Hematopoietic multipotent progenitor cell treated with erythropoietin and hydrocortisone succinate and interleukin-3 and kit ligand, for 8 days (in vitro differentiated cells): ENCODE measurements around the gene ATP2B2.

Experiments used
- DNase-seq: peaks from one replicate; pipeline ENCODE4 v3.0.0-alpha.2; 2015

ATP2B2 gene

DNA sequence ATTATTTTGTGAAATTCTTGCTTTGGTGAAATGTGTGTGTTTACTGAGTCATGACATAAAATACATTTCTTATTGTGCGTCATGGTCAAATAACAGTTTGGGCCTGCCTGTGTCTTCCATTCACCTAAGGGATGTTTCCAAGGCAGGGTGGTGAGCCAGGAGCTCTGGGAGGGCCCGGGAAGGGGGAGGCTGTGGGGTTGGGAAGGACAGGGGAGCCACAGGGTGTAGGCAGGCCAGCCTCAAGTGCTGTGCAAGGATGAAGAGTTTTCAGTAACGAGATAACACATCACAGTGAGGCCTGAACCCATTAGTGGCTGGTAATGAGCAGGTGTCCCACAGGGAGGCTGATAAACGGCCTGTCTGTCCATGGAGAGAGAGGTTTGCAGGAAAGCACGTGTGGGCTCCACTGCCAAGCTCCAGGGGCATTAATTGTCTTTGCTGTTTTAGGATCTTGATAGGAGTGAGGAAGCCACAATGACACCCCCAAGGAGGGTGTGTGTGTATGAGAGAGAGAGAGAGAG is 148.9 kb downstream of the ATP2B2 start:
- DNase-seq = peak; percentile 48

DNA sequence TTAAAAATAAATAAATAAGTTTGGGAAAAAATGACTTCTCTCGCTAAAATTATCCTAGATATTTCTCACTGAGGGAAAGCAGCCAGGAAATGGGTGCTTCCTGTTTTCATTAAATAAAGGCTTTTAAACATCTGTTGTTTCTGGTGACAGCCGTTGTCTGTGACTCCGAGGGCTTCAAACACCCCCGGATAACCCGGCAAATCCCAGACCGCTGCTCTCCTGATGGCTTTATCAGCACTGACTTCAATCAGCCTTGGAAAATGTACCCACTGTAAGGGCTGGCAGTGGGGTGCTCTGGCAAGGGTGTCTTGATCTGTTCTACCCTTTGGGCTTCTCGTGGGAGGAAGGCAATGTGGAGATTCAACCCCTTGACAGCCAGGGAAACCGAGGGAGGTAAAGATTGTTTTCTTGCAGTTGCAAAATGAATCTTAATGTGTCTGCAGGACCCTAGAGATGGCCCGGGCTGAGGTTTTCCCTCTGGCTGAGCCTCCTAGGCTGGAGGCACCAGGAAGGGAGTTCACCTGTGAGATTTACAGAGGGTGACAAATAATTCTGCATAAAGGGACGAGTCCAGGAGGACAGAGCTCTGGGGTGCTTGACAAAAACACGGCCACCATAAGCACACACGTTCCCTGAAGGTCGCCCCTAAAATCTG is 150.9 kb downstream of the ATP2B2 start:
- DNase-seq = no peak

DNA sequence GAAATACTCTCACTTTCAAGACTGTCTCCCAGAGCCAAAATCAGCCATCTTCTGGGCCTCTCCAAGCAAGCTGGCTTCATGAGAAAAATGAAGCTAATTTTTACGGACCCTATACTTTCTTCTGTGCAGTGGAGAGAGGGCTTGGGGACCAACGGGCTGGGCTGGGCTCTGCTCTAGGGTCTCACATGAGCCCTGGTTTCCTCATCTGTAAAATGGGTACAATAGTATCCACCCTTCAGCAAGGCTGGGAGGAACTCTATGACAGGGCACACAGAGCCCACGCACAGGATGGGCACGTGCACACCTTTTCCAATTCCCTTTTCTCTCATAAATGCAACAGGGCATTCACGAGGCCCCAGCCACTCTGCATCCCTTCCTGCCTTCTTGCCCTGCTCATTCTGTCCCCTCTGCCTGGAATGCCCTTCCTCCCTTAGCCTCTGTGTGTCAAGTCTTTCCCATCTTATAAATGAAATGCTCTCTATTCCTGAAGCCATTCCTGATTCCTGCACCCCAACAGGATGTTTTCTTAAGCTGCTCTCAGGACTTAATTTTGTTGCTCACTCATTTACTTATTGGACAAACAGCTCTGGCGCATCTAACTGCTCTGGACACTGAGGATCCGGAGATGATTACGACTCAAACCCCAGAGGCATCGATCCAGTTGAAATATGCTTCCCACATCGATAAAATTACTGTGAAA is 151.6 kb downstream of the ATP2B2 start:
- DNase-seq = no peak

DNA sequence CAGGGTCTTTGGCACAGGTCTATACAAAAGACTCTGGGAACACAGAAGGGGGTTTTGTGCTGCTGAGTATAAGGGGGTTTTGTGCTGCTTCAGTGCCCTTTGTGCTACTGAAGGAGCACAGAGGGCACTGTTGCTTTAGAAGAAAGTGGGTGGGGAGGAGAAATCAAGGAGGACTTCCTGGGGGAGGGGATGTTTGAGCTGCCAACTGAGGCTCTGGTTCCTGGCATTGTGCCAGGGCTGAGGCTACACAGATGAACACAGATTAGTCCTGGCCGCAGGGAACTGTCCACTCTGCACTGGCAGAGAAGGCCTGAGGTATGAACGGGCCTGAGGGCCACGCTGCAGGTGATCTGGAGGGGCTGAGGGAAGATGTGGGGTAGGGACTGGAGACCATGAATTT is 152.2 kb downstream of the ATP2B2 start:
- no peak for DNase-seq

DNA sequence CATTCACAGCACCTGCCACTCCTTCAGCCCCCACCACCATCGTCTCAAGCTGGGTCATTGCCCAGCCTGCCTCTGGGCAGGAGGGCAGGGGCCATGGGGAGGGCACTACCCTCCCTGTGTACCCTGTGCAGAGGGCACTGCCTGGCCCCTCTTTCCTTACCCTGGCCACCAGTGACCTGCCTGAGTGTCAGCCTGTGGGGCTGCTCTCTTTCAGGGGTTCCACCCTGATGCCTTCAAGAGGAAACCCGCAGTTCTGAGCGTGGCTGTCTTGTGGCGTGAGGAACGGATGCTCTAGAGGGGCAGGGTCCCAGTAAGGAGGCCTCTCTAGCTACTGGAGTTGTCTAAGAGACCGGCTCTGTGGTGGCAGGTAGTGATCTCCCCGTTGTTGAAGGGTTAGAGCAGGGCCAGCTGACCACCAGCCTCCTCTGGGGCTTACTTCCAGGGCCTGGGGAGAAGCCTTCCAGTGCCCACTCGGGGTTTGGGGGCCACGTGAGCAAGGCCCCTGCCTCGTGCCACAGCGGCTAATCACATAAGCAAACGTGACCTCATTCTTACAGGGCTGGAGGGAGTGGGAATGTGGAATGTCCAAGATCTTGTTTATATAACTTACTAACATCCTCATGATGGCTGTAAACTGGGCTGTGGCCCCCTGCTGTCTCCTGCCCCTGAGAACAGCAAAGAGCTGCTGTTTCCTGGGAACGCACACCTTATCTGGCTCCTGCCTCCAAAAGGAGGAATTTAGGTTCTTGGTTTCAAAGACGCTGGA is 153.1 kb downstream of the ATP2B2 start:
- no peak for DNase-seq

DNA sequence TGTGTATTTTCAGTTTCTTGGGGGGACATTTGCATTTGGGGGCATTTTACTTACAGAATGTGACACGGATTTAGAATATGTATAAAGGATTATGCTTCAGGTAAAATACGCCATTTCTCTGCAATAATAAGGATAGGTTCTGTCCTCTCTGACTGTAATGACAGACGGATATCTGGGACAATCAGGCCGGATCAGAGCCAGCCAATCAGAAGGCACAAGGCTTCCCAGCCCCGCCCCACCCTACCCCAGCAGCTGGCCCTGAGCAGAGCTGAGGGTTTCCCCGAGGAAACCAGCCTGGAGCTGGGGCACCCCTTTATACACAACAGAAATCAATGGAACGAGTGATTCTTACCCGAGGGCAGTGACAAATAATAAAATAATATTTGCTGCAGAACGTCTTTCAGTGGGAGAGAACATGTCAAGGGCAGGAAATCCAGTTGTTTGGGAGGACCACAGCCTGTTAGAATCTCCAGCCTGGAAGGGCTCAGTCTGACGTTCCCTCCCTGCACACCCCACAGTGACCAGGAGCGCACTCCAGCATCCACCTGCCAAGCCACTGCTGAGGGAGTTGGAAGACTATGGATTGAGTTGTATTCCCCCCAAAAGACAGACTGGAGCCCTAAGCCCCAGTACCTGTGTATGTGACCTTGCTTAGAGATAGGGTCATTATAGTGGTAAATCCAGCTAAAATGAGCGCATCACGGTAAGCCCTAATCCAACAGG is 154.2 kb downstream of the ATP2B2 start:
- DNase-seq = no peak

DNA sequence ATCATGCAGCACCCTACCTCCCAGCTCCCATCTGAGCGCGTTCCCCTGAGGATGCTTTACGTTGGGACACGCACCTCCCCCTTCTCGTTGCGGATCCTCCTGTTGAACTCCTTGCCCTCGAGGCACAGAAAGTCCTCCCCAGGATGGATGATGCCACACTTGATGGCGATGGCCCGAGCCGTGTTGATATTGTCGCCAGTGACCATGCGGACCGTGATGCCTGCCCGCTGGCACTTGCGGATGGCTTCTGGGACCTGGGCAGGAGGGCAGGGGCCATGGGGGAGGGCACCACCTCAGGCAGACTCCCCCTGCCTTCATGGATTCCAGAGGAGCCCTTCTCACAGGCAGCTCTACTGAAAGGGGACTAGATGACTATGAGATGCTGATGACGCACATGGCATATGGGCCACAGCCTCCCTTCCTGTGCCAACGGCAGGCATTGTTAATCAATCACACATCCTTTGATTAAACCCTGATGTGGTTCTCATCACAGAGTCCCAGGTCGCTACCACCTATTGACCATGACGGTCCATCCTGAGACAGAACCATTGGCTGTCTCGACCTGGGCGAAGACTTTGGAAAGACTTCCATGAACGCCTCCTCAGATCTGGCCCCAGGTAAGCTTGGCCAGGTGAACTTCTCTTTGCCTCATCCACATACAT is 154.9 kb downstream of the ATP2B2 start:
- no peak for DNase-seq

DNA sequence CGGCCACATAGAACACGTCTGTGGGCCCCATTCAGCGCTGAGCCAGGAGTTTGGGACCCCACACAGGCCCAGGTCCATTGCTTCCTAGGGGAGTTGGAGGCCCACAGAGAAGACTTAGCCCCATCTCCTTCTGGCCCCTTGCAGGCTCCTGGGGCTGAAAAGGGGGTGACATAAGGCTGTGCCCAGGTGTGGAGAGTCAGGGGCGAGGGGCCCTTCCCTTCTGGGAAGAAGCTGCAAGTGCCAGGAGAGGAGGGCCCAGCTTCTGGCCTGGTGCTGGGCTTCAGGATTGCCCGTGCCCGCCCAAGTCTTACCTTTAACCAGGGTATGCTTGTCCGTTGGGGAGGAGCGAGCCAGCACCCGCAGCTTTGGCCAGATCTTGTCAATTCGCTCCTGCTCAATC is 155.6 kb downstream of the ATP2B2 start:
- DNase-seq = no peak

DNA sequence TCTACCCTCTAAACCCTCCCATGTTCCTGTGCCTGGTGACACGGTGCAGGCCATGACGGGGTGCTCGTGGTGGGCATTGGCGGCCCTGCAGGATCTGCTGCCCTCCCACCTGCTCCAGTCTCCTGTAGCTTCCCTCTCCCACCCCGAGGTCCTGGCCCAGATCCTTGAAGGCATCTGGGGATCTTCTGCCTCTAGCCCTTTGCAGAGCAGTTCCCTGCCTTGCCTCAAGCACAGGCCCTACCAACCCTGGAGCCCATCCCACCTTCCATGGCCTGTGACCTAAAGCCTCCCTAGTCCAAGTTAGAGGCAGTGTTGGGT is 157.0 kb downstream of the ATP2B2 start:
- no peak for DNase-seq

DNA sequence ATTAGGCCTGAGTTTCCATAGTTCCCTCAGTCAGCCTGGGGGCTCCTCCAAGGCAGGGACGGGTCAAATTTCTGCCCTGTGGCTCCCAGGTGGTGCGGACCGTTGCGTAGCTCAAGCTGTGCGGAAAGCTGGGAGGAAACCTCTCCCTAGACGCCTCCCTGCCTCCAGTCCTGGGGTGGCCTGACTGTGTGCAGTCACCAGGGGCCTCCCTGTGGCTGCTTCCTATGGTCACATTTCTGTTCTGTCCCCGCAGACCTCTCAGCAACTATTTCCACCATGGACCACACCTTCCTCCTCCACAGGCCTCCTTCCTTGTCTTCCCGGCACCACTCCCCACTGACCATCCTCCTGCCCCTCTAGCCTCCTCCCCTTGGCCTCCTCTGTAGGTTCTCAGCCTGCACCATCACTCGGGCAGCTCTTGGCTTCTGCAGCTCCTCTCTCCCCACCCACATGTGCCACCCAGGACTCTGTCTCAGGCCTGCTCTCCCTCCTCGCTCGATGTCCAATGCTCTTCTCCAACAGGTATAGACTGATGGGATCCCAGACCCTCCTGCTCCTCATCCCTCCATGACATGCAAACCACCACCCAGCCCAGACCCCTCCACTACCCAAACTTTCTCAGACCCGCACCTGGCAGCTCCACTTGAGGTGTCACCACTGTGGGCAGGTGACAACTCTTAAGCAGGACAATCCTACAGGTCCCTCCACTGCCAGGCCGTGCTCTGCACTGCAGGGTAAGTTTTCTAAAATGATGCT is 157.6 kb downstream of the ATP2B2 start:
- DNase-seq = no peak

DNA sequence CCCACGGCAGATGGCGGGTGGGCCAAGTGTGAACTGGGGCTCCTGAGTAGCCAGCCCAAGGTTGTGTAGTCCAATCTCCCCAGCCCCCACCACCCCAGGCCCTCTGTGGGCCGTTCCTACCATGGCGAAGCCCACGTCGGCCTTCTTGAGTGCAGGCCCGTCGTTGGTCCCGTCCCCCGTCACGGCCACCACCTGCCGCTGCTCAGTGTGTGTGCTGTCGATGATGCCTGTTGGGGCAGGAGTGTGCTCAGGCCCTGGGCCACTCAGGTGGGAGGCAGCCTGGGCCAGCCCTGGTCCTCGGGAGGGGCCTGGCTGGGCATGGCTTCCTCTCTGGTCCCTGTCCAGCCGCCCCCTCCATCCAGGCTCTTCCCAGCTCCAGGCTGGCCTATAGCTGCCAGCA is 159.5 kb downstream of the ATP2B2 start:
- no peak for DNase-seq

DNA sequence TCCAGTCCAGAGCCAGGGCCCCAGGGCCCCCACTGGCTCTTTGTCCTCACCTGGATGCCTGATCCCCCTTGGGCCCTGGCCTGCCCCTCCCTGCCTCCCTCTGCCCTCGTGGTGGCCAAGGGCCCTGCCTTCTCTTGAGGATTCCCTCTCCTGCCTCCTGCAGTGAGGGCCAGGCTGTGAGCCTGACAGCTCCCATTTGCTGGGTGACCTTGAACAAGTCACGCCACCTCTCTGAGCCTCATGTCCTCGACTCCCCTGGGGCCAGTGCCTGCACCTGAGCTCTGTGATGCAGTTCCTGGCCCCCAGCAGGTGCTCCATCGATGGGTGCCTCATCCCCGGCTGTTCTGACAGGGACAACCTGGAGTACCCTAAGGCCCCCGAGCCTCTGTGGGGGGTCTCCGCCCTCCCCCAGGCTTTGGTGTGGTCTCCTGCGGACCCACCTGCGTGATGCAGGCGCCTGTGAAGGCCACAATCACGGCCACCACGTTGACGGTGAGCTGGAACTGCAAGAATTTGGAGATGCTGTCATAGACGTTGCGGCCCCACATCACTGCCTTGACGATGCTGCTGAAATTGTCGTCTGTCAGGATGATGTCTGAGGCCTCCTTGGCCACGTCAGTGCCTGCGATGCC is 160.3 kb downstream of the ATP2B2 start:
- DNase-seq = no peak

DNA sequence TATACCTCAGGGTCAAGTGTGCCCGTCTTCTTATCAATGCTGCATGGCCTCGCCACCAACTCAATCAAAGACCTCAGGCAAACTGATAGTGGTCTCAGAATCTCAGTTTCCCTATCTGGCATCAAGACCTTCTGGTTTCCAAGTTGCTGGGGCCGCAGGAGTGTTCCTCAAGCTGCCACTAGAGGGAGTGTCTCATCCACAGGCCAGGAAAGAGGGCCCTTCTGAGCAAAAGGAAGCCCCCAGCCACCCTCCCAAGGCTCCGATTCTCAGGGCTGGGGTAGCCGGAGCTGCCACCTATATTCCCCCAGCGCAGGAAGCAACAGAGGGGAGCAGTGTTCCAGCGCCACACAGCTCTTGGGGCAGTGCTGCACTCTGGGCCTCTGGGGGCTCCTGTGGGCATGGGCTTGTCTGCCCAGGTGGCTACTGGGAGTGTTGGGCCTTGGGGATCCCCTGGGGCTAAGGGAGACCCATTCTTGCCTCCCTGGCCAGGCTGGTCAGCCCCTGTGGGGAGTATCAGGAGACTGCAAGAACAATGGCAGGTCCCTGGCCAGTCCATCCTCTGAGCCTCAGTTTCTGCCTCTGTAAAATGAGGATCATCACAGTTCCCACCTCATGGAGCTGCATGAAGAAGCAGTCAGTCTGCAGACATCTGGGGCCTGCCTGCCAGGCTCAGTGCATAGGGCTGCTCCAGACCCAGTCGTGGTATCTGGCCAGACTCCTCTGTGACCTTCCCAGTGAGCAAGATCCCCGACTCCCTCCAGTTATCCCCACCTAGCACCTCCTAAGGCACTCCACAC is 161.0 kb downstream of the ATP2B2 start:
- peak; percentile 37 for DNase-seq

DNA sequence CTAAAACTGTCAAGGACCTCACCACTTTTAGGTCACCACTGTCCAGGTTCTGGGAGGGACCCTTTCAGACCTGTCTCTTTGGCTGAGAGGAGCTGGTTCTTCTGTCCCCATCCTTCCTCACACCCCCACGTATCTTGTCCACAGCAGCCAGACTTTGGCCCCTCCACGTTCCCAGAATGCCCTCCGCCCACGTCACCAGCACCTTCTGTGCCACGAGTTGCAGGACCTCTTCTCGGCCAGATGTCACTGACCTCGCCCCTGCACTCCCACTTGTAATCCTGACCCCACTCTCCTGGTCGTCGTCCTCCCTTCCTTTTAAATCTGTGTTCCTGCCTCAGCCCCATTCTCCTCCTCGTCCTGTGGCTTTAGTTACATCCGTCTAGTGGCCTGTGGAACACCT is 161.9 kb downstream of the ATP2B2 start:
- no peak for DNase-seq

DNA sequence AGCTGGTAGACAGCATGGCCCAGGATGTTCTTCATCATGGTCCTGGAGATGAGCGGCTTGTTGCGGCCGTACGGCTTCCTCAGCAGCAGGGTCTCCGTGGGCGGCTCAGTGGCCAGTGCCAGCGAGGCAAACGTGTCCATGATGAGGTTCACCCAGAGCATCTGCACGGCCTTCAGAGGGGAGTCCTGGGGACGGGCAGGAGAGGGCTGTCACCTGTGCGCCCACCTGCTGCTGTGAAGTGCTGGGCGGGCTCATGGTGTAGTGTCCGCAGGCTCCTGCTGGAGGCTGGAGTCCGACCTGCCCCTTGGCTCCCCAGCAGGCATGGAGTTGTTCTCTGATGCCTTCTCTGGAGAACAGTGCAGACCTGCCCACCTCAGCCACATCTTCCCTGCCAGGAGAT is 162.6 kb downstream of the ATP2B2 start:
- DNase-seq = no peak

DNA sequence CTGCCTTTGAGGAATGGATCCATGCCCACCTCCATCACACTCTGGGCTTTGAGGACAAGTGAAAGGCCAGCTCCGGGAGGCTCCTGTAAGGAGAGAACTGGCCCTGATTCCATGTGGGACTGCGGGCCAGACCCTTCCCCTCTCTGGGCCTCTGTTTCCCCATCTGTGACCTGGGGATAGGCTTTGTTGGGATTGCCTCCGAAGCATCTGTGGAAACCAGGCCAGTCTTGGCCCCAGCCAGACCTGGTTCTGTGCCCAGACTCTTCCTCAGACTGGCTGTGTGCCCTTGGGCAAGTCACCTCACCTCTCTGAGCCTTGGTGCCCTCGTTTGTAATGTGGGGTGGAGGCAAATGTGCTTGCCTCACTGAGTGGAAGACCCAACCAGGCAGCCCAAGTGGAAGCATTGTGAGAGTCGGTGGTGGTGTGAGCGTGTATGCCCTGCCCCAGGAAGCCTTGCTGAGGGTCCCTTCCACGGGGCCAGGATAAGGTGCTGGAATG is 163.4 kb downstream of the ATP2B2 start:
- DNase-seq = no peak

DNA sequence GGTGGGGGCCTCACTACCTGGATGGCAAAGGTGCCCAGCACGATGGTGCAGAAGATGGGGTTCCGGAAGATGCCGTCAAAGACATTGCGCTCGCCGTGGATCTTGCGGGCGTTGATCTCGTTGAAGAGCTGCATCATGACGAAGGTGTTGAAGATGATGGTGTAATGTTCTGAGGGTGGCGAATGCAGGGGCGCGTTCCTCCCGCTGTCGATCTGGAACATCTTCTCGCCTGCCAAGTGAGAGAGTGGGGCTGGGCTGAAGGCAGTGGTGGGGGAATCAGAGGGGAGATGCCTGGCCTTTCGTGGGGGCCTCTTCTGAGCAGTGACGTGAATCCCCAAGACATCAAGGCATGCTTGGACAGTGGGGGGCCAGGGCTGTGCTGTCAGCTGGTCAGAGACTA is 164.9 kb downstream of the ATP2B2 start:
- no peak for DNase-seq

DNA sequence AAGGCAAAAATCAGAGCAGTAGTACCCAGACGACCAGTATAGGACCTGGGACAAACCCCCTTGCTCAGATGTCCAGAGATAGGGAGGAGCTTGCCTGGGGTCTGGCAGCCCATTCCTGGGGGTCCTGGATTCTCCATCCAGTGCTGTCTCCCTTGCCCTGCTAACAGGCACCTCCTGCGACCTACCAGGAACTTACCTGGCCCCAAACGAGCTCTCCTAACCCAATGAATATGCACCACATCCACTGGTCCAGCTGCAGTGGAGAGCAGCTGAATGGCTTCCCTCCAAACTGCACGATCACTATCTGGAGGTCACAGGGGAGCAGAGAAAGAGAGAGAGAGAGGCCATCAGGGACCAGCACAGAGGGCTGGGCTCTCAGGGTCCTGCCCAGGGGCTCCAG is 165.3 kb downstream of the ATP2B2 start:
- DNase-seq = no peak

DNA sequence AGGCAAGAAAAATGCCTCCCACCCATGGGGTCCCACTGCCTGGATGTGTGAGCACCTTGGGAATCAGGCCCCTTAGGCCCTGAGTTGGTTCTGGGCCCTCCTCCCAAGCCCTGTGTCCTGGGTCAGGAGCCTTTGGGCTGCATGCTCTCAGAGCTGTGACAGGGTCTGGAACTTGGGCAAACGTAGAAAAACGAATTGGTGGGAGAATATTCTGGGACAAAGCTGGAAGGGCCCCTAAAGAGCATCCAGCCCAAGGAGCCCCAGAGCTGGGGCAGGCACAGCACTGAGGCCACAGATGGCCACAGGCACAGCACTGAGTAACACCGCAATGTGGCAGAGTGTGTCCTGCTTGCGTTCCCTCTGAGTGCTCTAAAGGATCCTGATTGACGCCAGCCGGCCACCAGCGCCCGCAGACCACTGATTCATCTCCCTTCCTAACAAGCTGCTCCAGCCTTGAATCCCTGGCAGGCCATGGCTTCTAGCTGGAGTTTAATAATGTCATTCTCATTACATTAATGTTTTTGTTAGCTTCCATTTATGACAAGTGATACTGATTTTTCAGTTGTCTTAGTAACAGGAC is 165.9 kb downstream of the ATP2B2 start:
- DNase-seq = no peak
